GM19468 (cell line): Measurements from ENCODE around the gene CENPB.
A peak's percentile ranks its signal among the peaks of the same experiment; 100 is the strongest.

Experiments
- ATAC-seq: cut with Tn5 transposase; IDR thresholded peaks from one replicate; pipeline ENCODE4 v1.9.1; 2021; ENCODE audit warnings: mild to moderate bottlenecking, moderate library complexity, moderate number of reproducible peaks; ENCODE audit not compliant: unreplicated experiment; ENCODE audit errors: extremely low read depth

The CENPB gene

GRCh38 chr20:3775457-3776108, 11.0 kb downstream of the CENPB start:
- ATAC-seq: no peak

GRCh38 chr20:3771552-3772058, 14.9 kb downstream of the CENPB start:
- no peak for ATAC-seq

- no peak for ATAC-seq
Measured at GRCh38 chr20:3768342-3769130, 18.0 kb downstream of the CENPB start.

- ATAC-seq: peak; percentile 91
Measured at GRCh38 chr20:3767427-3768341, 18.9 kb downstream of the CENPB start, which contains the start of gene ADISSP. Gene ADISSP (minus strand): TSS chr20:3767753. CDS start chr20:3760100, 7,653 bp downstream.

- ATAC-seq: no peak
Measured at GRCh38 chr20:3767110-3767426, 19.5 kb downstream of the CENPB start.

- ATAC-seq: no peak
Measured at GRCh38 chr20:3766422-3767109, 20.0 kb downstream of the CENPB start.

GRCh38 chr20:3765171-3765882, 21.2 kb downstream of the CENPB start:
- no peak for ATAC-seq

- ATAC-seq: no peak
Measured at GRCh38 chr20:3764659-3765058, 21.9 kb downstream of the CENPB start.

GRCh38 chr20:3763671-3764601, 22.6 kb downstream of the CENPB start:
- no peak for ATAC-seq

- ATAC-seq: no peak
Measured at GRCh38 chr20:3760655-3761348, 25.7 kb downstream of the CENPB start.

GRCh38 chr20:3759884-3760283, 26.7 kb downstream of the CENPB start:
- no peak for ATAC-seq

- ATAC-seq: no peak
Measured at GRCh38 chr20:3759316-3759823, 27.2 kb downstream of the CENPB start.

- ATAC-seq: no peak
Measured at GRCh38 chr20:3758566-3758965, 28.0 kb downstream of the CENPB start.

- ATAC-seq: no peak
Measured at GRCh38 chr20:3757268-3757667, 29.3 kb downstream of the CENPB start.

GRCh38 chr20:3755814-3756480, 30.6 kb downstream of the CENPB start:
- ATAC-seq: no peak

- no peak for ATAC-seq
Measured at GRCh38 chr20:3755269-3755668, 31.3 kb downstream of the CENPB start.

- ATAC-seq: no peak
Measured at GRCh38 chr20:3754276-3754630, 32.3 kb downstream of the CENPB start.
